WTC11 (cell line): ENCODE measurements around the gene ABCA1. TPM values are rescaled to one million over a fixed set of nuclear protein-coding genes. Genes with fewer than 3 reads are reported as not detected.

Source experiments
- ATAC-seq: fragments of 200-7000 bp; cut with Tn5 transposase; 2 replicates; pipeline ENCODE4 v1.10.0; 2021; ENCODE audit warnings: mild to moderate bottlenecking, moderate library complexity
- CTCF ChIA-PET: fragments of 300-600 bp; sonication (Branson Sonifier 250); formaldehyde crosslinking; loops from one replicate; lab custom pipeline; 2021; ENCODE audit warnings: antibody characterized with exemption; lab: Charles Lee
- POLR2A ChIA-PET: fragments of 350-600 bp; sonication (Branson Sonifier 250); formaldehyde crosslinking; loops from one replicate; lab custom pipeline; 2021; ENCODE audit warnings: antibody characterized with exemption; lab: Charles Lee
- DNase-seq: peaks from one replicate; pipeline ENCODE4 v3.0.0; 2021; ENCODE audit warnings: low spot score
- H3K27ac Mint-ChIP-seq: 2 replicates; pipeline ENCODE4 v1.8.0; 2021; ENCODE audit warnings: mixed read lengths
- H3K27me3 Mint-ChIP-seq: 2 replicates; pipeline ENCODE4 v1.8.0; 2021; ENCODE audit warnings: low read depth, mild to moderate bottlenecking, moderate library complexity, mixed read lengths
- H3K36me3 Mint-ChIP-seq: 2 replicates; pipeline ENCODE4 v1.8.0; 2021; ENCODE audit warnings: mixed read lengths
- H3K4me1 Mint-ChIP-seq: 2 replicates; pipeline ENCODE4 v1.8.0; 2022; ENCODE audit warnings: mixed read lengths
- H3K4me3 Mint-ChIP-seq: 2 replicates; pipeline ENCODE4 v1.8.0; 2021; ENCODE audit warnings: mild to moderate bottlenecking, moderate library complexity, mixed read lengths
- H3K9me3 Mint-ChIP-seq: 2 replicates; pipeline ENCODE4 v1.8.0; 2021; ENCODE audit warnings: mixed read lengths
- AR ChIP-seq: fragments of 250-450 bp; sonication (Bioruptor Pico); IDR thresholded peaks from 2 replicates; pipeline ENCODE4 v1.9.0; 2021; ENCODE audit warnings: mild to moderate bottlenecking
- ATF1 ChIP-seq: sonication (generic); formaldehyde crosslinking; IDR thresholded peaks from 2 replicates; pipeline ENCODE4 v1.8.1; 2023; ENCODE audit warnings: mild to moderate bottlenecking, moderate library complexity, missing genetic modification reagents
- CREM ChIP-seq: sonication (generic); formaldehyde crosslinking; IDR thresholded peaks from 2 replicates; pipeline ENCODE4 v1.8.1; 2022; ENCODE audit warnings: mild to moderate bottlenecking, missing genetic modification reagents, moderate library complexity
- FOXK1 ChIP-seq: sonication (generic); formaldehyde crosslinking; IDR thresholded peaks from 2 replicates; pipeline ENCODE4 v1.8.0; 2022; ENCODE audit warnings: mild to moderate bottlenecking, moderate library complexity, missing genetic modification reagents
- FOXP1 ChIP-seq: sonication (generic); formaldehyde crosslinking; IDR thresholded peaks from 2 replicates; pipeline ENCODE4 v1.8.0; 2022; ENCODE audit warnings: missing genetic modification reagents, mild to moderate bottlenecking, moderate library complexity, borderline replicate concordance
- GABPB1 ChIP-seq: sonication (generic); formaldehyde crosslinking; IDR thresholded peaks from 2 replicates; pipeline ENCODE4 v1.8.1; 2023; ENCODE audit warnings: mild to moderate bottlenecking, missing genetic modification reagents
- IRF2 ChIP-seq: sonication (generic); formaldehyde crosslinking; IDR thresholded peaks from 2 replicates; pipeline ENCODE4 v1.8.0; 2022; ENCODE audit warnings: low read depth, missing genetic modification reagents, borderline replicate concordance
- KAT7 ChIP-seq: sonication (generic); formaldehyde crosslinking; IDR thresholded peaks from 2 replicates; pipeline ENCODE4 v1.8.1; 2023; ENCODE audit warnings: missing genetic modification reagents, mild to moderate bottlenecking, borderline replicate concordance
- NR1H2 ChIP-seq: sonication (generic); formaldehyde crosslinking; IDR thresholded peaks from 2 replicates; pipeline ENCODE4 v1.9.0; 2021; ENCODE audit warnings: mild to moderate bottlenecking, moderate library complexity, missing genetic modification reagents
- PRRX2 ChIP-seq: fragments of 250-450 bp; sonication (Bioruptor Pico); IDR thresholded peaks from 2 replicates; pipeline ENCODE4 v1.8.0; 2021; ENCODE audit warnings: mild to moderate bottlenecking
- SMAD3 ChIP-seq: sonication (generic); formaldehyde crosslinking; IDR thresholded peaks from 2 replicates; pipeline ENCODE4 v1.8.0; 2022; ENCODE audit warnings: missing genetic modification reagents, mild to moderate bottlenecking, borderline replicate concordance
- SMAD4 ChIP-seq: sonication (generic); formaldehyde crosslinking; IDR thresholded peaks from 2 replicates; pipeline ENCODE4 v1.8.0; 2022; ENCODE audit warnings: mild to moderate bottlenecking, missing genetic modification reagents
- SP1 ChIP-seq: sonication (generic); formaldehyde crosslinking; conservative IDR thresholded peaks from 2 replicates; pipeline ENCODE4 v1.8.1; 2022; ENCODE audit warnings: missing genetic modification reagents
- TCF7 ChIP-seq: sonication (generic); formaldehyde crosslinking; IDR thresholded peaks from 2 replicates; pipeline ENCODE4 v1.8.0; 2022; ENCODE audit warnings: mild to moderate bottlenecking, low read depth, missing genetic modification reagents, moderate library complexity
- TP53 ChIP-seq: sonication (generic); formaldehyde crosslinking; IDR thresholded peaks from 2 replicates; pipeline ENCODE4 v1.8.1; 2023; ENCODE audit warnings: mild to moderate bottlenecking, missing genetic modification reagents
- USF2 ChIP-seq: sonication (generic); formaldehyde crosslinking; IDR thresholded peaks from 2 replicates; pipeline ENCODE4 v1.8.1; 2023; ENCODE audit warnings: mild to moderate bottlenecking, missing genetic modification reagents, moderate library complexity
- ZNF219 ChIP-seq: sonication (generic); formaldehyde crosslinking; IDR thresholded peaks from 2 replicates; pipeline ENCODE4 v1.8.0; 2023; ENCODE audit warnings: missing genetic modification reagents, mild to moderate bottlenecking, borderline replicate concordance
- ZNF263 ChIP-seq: sonication (generic); formaldehyde crosslinking; IDR thresholded peaks from 2 replicates; pipeline ENCODE4 v1.8.1; 2022; ENCODE audit warnings: low read depth, mild to moderate bottlenecking, moderate library complexity, missing genetic modification reagents
- ZNF416 ChIP-seq: fragments of 250-450 bp; sonication (Bioruptor Pico); IDR thresholded peaks from 2 replicates; pipeline ENCODE4 v1.9.0; 2021; ENCODE audit warnings: mild to moderate bottlenecking, inconsistent platforms
- ZNF512 ChIP-seq: sonication (generic); formaldehyde crosslinking; IDR thresholded peaks from 2 replicates; pipeline ENCODE4 v1.8.1; 2022; ENCODE audit warnings: missing genetic modification reagents, borderline replicate concordance
- total RNA-seq: library from RNA; stranded (reverse); gene quantifications from 3 replicates; pipeline ENCODE4 v1.2.3, GENCODE V29; 2021
- TF ChIP-seq, protein P1 (sequence below): sonication (generic); formaldehyde crosslinking; IDR thresholded peaks from 2 replicates; pipeline ENCODE4 v1.8.0; 2022; ENCODE audit warnings: mild to moderate bottlenecking, missing genetic modification reagents
- TF ChIP-seq, protein P2 (sequence below): sonication (generic); formaldehyde crosslinking; IDR thresholded peaks from 2 replicates; pipeline ENCODE4 v1.8.1; 2023; ENCODE audit warnings: mild to moderate bottlenecking, missing genetic modification reagents

Gene ABCA1
- total RNA-seq, 1 experiment from 2014 or later, result 7.8 TPM

DNA sequence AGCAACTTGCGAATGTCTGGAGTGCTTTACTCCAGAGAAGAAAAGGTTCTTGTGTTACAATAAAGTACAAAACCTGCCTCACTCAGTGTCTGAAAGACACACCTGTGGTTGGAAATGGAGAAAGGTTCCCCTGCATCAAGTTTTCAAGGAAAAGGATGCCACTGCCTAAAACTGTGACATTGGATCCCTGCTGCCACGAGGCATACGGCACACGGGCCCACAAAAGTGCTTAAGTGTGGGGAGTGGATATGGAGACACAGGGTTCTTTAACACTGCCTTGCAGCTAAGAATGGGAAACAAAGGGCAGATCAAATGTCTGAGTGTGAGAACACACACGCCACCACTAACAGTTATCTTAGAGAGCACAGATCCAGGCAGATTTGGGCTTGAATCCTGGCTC, 89.0 kb downstream of the ABCA1 start:
- ATAC-seq, result no peak
- no peak overlapping the region for H3K27ac Mint-ChIP-seq
- H3K36me3 Mint-ChIP-seq, result no peaks in the 10 kb centered on the region
- no peak for DNase-seq
- POLR2A ChIA-PET, result no interaction called here
- TF ChIP-seq, protein P1, sequence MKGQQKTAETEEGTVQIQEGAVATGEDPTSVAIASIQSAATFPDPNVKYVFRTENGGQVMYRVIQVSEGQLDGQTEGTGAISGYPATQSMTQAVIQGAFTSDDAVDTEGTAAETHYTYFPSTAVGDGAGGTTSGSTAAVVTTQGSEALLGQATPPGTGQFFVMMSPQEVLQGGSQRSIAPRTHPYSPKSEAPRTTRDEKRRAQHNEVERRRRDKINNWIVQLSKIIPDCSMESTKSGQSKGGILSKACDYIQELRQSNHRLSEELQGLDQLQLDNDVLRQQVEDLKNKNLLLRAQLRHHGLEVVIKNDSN (CRISPR knock-in tag), result no peak
- no peak for TF ChIP-seq ATF1 (CRISPR knock-in tag)
- TF ChIP-seq FOXK1, result no peak
- no peak for TF ChIP-seq AR (CRISPR knock-in tag)
- TF ChIP-seq SMAD4, result no peak
- no peak for TF ChIP-seq ZNF219
- TF ChIP-seq PRRX2 (CRISPR knock-in tag), result no peak
- TF ChIP-seq, all 79 proteins: peak for 0
- Mint-ChIP-seq H3K4me3 (no peak overlapping the region), H3K4me1 (peaks cover 18% of the 10 kb centered on the region), H3K27me3 (no peaks in the 10 kb centered on the region), H3K9me3 (no peaks in the 10 kb centered on the region)
- CTCF ChIA-PET, result no interaction called here

- TF ChIP-seq GABPB1 (CRISPR knock-in tag) (no peak), USF2 (CRISPR knock-in tag) (no peak), SP1 (CRISPR knock-in tag) (no peak), IRF2 (CRISPR knock-in tag) (no peak)
- TF ChIP-seq, all 79 proteins: peak for 0
- DNase-seq, result no peak
- ChIA-PET CTCF (no interaction called here), POLR2A (no interaction called here)
- H3K4me3 Mint-ChIP-seq, result no peak overlapping the region
- H3K27ac Mint-ChIP-seq, result no peak overlapping the region
- ATAC-seq, result no peak
- no peaks in the 10 kb centered on the region for H3K27me3 Mint-ChIP-seq
- H3K9me3 Mint-ChIP-seq, result no peaks in the 10 kb centered on the region
- peaks cover 2% of the 10 kb centered on the region; the same call in 1 of the 2 replicates for H3K36me3 Mint-ChIP-seq
- peaks cover 9% of the 10 kb centered on the region for H3K4me1 Mint-ChIP-seq
Observed at GRCh38 chr9:104836767-104837166, 91.2 kb downstream of the ABCA1 start.

DNA sequence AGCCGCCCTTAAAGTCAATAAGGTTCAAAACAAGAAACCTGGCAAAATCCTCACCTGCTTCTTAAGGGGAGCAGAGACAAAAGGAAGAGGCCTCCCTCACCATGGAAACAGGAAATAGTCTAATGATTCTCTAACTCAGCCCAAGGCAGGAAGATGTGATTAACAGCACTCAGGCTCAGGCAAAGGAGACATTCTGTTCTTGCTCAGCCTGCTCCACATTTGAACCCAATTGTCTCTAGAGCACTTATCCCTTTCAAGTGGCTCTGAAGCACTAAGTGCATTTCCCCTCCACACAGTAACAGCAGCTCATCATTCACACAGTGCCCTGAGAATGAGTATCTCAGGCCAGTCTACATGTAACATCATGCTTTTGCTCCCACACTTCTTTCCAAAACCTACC, 91.7 kb downstream of the ABCA1 start:
- Mint-ChIP-seq H3K36me3 (peaks cover 2% of the 10 kb centered on the region; the same call in 1 of the 2 replicates), H3K9me3 (no peaks in the 10 kb centered on the region), H3K4me3 (no peak overlapping the region), H3K4me1 (peaks cover 9% of the 10 kb centered on the region), H3K27me3 (no peaks in the 10 kb centered on the region), H3K27ac (0 out of 2 replicates have a peak overlapping the region, but pooled peaks have one; percentile 4)
- no peak for DNase-seq
- POLR2A ChIA-PET, result no interaction called here
- CTCF ChIA-PET, result no interaction called here
- ATAC-seq, result no peak
- TF ChIP-seq ZNF416 (CRISPR knock-in tag) (no peak), NR1H2 (CRISPR knock-in tag) (no peak), ZNF512 (CRISPR knock-in tag) (no peak), FOXP1 (no peak), IRF2 (CRISPR knock-in tag) (no peak), ZNF263 (no peak), CREM (CRISPR knock-in tag) (no peak), TP53 (CRISPR knock-in tag) (no peak), SMAD3 (CRISPR knock-in tag) (no peak), TCF7 (CRISPR knock-in tag) (no peak), SP1 (CRISPR knock-in tag) (no peak), KAT7 (no peak)
- TF ChIP-seq, protein P2, sequence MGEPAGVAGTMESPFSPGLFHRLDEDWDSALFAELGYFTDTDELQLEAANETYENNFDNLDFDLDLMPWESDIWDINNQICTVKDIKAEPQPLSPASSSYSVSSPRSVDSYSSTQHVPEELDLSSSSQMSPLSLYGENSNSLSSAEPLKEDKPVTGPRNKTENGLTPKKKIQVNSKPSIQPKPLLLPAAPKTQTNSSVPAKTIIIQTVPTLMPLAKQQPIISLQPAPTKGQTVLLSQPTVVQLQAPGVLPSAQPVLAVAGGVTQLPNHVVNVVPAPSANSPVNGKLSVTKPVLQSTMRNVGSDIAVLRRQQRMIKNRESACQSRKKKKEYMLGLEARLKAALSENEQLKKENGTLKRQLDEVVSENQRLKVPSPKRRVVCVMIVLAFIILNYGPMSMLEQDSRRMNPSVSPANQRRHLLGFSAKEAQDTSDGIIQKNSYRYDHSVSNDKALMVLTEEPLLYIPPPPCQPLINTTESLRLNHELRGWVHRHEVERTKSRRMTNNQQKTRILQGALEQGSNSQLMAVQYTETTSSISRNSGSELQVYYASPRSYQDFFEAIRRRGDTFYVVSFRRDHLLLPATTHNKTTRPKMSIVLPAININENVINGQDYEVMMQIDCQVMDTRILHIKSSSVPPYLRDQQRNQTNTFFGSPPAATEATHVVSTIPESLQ (CRISPR knock-in tag), result no peak
